ENCODE data around the gene SGCA. TPM values are rescaled to one million over a fixed set of nuclear protein-coding genes. Genes with fewer than 3 reads are reported as not detected.

SGCA gene
- total and polyA plus RNA-seq, 10 of the 15 experiments (the other 5 are each of a cell fraction or from before 2014, with no cell fraction given), result 0.13 to 2.2 (median 0.50) TPM; not detected in 2

GRCh38 chr17:50184611-50185398 is 19.0 kb downstream of the SGCA start:
- H3K36me3 ChIP-seq (ENCODE audit: control insufficient read depth in 2 of 2, insufficient read depth in 2 of 2, low read length in 1 of 2), result peaks cover 0 to 6% of the 10 kb centered on the region in 2 experiments; a peak in 2 of 4 replicates
- CTCF ChIA-PET, result interaction anchor here (0.6 to 3.5 kb wide), 3 partner anchors 15 to 105 kb away, joined by 3 to 26 read pairs (median 4); no protein-coding TSS in a partner anchor
- peak; percentile 36 for ATAC-seq
- H4K20me1 ChIP-seq (ENCODE audit: control insufficient read depth, insufficient read depth), result no peaks in the 10 kb centered on the region
- TF ChIP-seq ZBTB33 (IDR thresholded peaks at IDR 0.05) (no peak), TCF7 (IDR thresholded peaks at IDR 0.05; ENCODE audit: borderline replicate concordance) (no peak), EGR1 (IDR thresholded peaks at IDR 0.05; ENCODE audit: borderline replicate concordance in 1 of 2, low read depth in 2 of 2, low read length in 2 of 2) (0 out of 3 replicates have a peak, but pooled peaks of 1 of the 2 experiments have one; percentile 3), RELB (IDR thresholded peaks at IDR 0.05; ENCODE audit: low read depth) (0 out of 2 replicates have a peak, but pooled peaks have one; percentile 13), ZNF384 (IDR thresholded peaks at IDR 0.05; ENCODE audit: borderline replicate concordance, low read depth, low read length) (peak; percentile 50; the same call in 1 of the 2 replicates), IKZF2 (IDR thresholded peaks at IDR 0.05) (peak in 1 of 2 experiments; percentile 29; a peak in 1 of 4 replicates), HDGF (IDR thresholded peaks at IDR 0.05) (no peak), CREB1 (IDR thresholded peaks at IDR 0.05; ENCODE audit: low read depth) (no peak), MEF2B (IDR thresholded peaks at IDR 0.05; ENCODE audit: partially characterized antibody, poor library complexity, severe bottlenecking) (peak; percentile 25), IKZF1 (conservative IDR thresholded peaks at IDR 0.05) (peak; percentile 19; the same call in 1 of the 2 replicates), JUNB (IDR thresholded peaks at IDR 0.05) (no peak), BHLHE40 (IDR thresholded peaks at IDR 0.05; ENCODE audit: borderline replicate concordance in 1 of 2, low read depth in 2 of 2, low read length in 1 of 2) (no peak)
- H3K27ac ChIP-seq (ENCODE audit: control insufficient read depth, insufficient read depth), result no peak overlapping the region
- FAIRE-seq, result no peak
- RAD21 ChIA-PET (ENCODE audit: unreplicated experiment), result interaction anchor here (2.2 kb wide), 1 partner anchor 15 kb away, joined by 7 read pairs; no protein-coding TSS in a partner anchor
- in situ Hi-C loops (cut with MboI), result no loop called here
- H3K9ac ChIP-seq (ENCODE audit: control insufficient read depth, insufficient read depth, low read length), result no peak overlapping the region
- peak overlapping the region; percentile 41; the same call in 1 of the 2 replicates for H3K4me2 ChIP-seq (ENCODE audit: control insufficient read depth, insufficient read depth)
- 59% methylated on average over 15 of the region's 19 CpGs for WGBS (ENCODE audit: insufficient coverage, insufficient replicate concordance, low lambda C conversion rate, missing lambda C conversion rate)
- H3K4me3 ChIP-seq, result no peak overlapping the region
- H3K27me3 ChIP-seq (replicated peaks in 1 of 2; ENCODE audit: control insufficient read depth in 2 of 2, insufficient read depth in 2 of 2, low read length in 1 of 2), result no peaks in the 10 kb centered on the region
- no peak for DNase-seq (ENCODE audit: low read depth, low spot score)
- intact Hi-C loops (cut with micrococcal nuclease; ENCODE audit: unreplicated experiment), result no loop called here
- H2AFZ ChIP-seq (ENCODE audit: control insufficient read depth, low read depth, low read length), result no peak overlapping the region
- H3K9me3 ChIP-seq (replicated peaks; ENCODE audit: control insufficient read depth, insufficient read depth, low read length), result no peaks in the 10 kb centered on the region
- BruUV-seq (replicated peaks), result no TSS peak
- peaks cover 23% of the 10 kb centered on the region for H3K4me1 ChIP-seq (ENCODE audit: control insufficient read depth, insufficient read depth, low read length)
- POLR2A ChIA-PET, result interaction anchor here (0.6 to 0.7 kb wide), 2 partner anchors 19 to 21 kb away, joined by 4 to 5 read pairs; partner anchors contain the start of gene SGCA
- H3K79me2 ChIP-seq (ENCODE audit: control insufficient read depth, insufficient read depth, low read length), result no peaks in the 10 kb centered on the region
- SMC1A ChIA-PET (ENCODE audit: uncharacterized antibody, unreplicated experiment), result no interaction called here

Data from GM12878 (cell line).